Astrocyte of the cerebellum (primary cell): Measurements from ENCODE around the gene MOGAT1.
"Not testable (repeated sequence)": the region's sequence is repeated elsewhere in the genome, so short reads cannot be mapped to it uniquely, and the experiment has no call there.

Experiments used
- DNase-seq: peaks from one replicate; pipeline ENCODE4 v3.0.0-alpha.2; 2011; ENCODE audit warnings: low read depth
- H3K4me3 ChIP-seq: 2 replicates; pipeline ENCODE4 v1.5.1; 2011; ENCODE audit warnings: mild to moderate bottlenecking, low read depth, low read length, moderate library complexity
- CTCF ChIP-seq: IDR thresholded peaks from 2 replicates; pipeline ENCODE4 v1.5.1; 2012; ENCODE audit warnings: low read length, low read depth, moderate library complexity, mild to moderate bottlenecking; ENCODE audit errors: missing control alignments
- in situ Hi-C: cut with HindIII; loops from 2 replicates; pipeline ENCODE4 v1.10.0; 2017; ENCODE audit warnings: low sequenced_read_pairs

Gene MOGAT1

GRCh38 chr2:222754324-222754930, 83.0 kb downstream of the MOGAT1 start:
- no peak overlapping the region for H3K4me3 ChIP-seq
- DNase-seq, result no peak
- TF ChIP-seq CTCF, result no peak
- in situ Hi-C loops, result no loop called here

GRCh38 chr2:222755593-222755992, 84.1 kb downstream of the MOGAT1 start:
- in situ Hi-C loops, result not testable (repeated sequence)

GRCh38 chr2:222756362-222756831, 84.9 kb downstream of the MOGAT1 start:
- in situ Hi-C loops, result no loop called here
- no peak overlapping the region for H3K4me3 ChIP-seq
- TF ChIP-seq CTCF, result no peak
- no peak for DNase-seq

More at GRCh38 chr2:222755593-222755992, 84.1 kb downstream of the MOGAT1 start:
- not testable (repeated sequence) for H3K4me3 ChIP-seq, DNase-seq

GRCh38 chr2:222756951-222757650, 85.6 kb downstream of the MOGAT1 start:
- in situ Hi-C loops, result no loop called here
- H3K4me3 ChIP-seq, result no peak overlapping the region
- DNase-seq, result no peak
- no peak for TF ChIP-seq CTCF
